GM12891 (cell line): ENCODE measurements around the gene ANKRD34B.

Source experiments
- POLR2A ChIP-seq: IDR thresholded peaks from 2 replicates; pipeline ENCODE4 v1.6.1; 2011; ENCODE audit warnings: low read depth, low read length, control low read depth
- SPI1 ChIP-seq: IDR thresholded peaks from 2 replicates; pipeline ENCODE4 v1.6.1; 2011; ENCODE audit warnings: low read depth, low read length, control low read depth

DNA sequence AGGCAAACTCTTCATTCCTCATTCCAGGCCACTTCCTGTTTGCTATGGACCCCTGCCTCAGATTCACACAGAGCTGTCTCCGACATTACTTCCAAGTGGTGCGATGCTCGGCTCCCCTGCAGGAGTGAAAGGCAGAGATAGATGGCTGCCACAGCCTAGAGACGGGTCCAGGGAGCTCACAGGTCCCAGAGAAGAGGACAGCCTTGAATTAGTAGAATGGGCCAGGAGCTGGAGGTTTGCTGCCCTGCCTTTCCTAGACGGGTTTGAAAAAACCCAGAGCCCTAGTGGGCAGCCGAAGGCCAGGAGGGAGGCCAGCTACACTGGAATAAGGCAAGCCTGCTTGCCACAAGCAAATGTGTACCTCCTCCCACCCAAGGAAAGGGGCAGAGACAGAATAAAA, 1.8 kb downstream of the ANKRD34B start:
- no peak for TF ChIP-seq POLR2A
- TF ChIP-seq SPI1 = no peak
